DOHH2 (cell line): ENCODE data around the gene CHRNB1.

Experiments used
- EZH2phosphoT487 ChIP-seq: fragments of 200-600 bp; sonication (generic); IDR thresholded peaks from 2 replicates; pipeline ENCODE4 v1.6.1; 2017; ENCODE audit warnings: borderline replicate concordance, mild to moderate bottlenecking, antibody characterized with exemption, low read length, moderate library complexity, mixed read lengths
- TF ChIP-seq, protein P1 (sequence below): fragments of 200-600 bp; sonication (generic); IDR thresholded peaks from one replicate; pipeline ENCODE4 v1.5.1; 2014; ENCODE audit warnings: antibody characterized with exemption, mild to moderate bottlenecking, low read depth, low read length; ENCODE audit not compliant: poor library complexity, severe bottlenecking

DNA sequence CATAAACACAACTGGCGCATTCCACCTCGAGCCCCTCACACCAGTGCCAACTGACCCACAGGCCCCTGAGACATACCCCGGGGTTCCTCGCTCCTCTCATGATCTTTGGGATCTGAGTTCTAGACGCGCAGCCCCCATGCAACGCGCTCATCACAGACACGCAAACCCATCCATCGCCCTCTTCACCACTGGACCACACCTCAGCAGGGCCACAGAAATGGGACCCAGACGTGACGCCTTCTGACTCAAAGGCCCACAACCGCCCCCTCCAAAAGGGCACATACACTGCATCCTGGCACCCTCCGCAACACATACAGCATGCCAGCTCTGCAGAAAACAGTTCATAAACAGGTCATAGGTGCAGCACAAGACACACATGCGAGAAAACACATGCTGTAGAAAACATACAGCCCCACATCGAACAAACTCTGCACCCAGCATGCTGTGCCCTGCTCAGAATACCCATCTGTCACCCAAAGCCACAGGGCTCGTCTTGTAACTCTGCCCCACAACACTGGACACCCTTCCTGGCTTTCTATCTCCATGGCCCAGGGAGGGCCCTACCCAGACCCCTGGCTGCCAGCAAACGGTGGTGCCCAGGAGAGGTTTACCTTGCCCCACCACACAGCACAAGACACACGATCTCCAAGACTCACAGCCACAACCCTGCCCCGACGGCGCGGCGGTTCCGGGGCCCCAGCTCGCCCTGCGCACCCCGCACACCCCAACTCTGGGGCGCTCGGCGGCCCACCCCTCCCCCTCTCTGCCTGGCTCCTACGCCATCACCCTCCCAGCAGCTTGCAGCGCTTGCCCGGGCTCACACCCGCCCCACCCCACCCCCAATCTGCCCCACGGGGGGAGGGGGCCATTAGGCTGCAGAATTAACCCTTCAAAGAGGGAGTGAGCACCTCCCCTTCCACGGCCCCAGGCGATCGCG lies 33.7 kb downstream of the CHRNB1 start:
- TF ChIP-seq, protein P1, sequence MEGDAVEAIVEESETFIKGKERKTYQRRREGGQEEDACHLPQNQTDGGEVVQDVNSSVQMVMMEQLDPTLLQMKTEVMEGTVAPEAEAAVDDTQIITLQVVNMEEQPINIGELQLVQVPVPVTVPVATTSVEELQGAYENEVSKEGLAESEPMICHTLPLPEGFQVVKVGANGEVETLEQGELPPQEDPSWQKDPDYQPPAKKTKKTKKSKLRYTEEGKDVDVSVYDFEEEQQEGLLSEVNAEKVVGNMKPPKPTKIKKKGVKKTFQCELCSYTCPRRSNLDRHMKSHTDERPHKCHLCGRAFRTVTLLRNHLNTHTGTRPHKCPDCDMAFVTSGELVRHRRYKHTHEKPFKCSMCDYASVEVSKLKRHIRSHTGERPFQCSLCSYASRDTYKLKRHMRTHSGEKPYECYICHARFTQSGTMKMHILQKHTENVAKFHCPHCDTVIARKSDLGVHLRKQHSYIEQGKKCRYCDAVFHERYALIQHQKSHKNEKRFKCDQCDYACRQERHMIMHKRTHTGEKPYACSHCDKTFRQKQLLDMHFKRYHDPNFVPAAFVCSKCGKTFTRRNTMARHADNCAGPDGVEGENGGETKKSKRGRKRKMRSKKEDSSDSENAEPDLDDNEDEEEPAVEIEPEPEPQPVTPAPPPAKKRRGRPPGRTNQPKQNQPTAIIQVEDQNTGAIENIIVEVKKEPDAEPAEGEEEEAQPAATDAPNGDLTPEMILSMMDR, result no peak
- no peak for TF ChIP-seq EZH2phosphoT487
